GM12878 (cell line): ENCODE results near the gene ZBTB14.

Experiments used
- ATF3 ChIP-seq: IDR thresholded peaks from 2 replicates; pipeline ENCODE4 v1.6.1; 2011; ENCODE audit warnings: low read depth, mild to moderate bottlenecking, low read length, moderate library complexity, borderline replicate concordance; ENCODE audit errors: extremely low read depth
- CTCF ChIP-seq, 3 experiments: IDR thresholded peaks in 2 of 3; conservative IDR thresholded peaks in 1 of 3; 2 replicates each; pipeline ENCODE4 v1.5.1; 2011; ENCODE audit warnings: low read depth in 3 of 3, low read length in 3 of 3, mild to moderate bottlenecking in 3 of 3, control low read depth in 2 of 3, moderate library complexity in 2 of 3, inconsistent platforms in 1 of 3, mixed read lengths in 1 of 3; ENCODE audit not compliant: control insufficient read depth in 2 of 3, insufficient read depth in 1 of 3; ENCODE audit errors: extremely low read depth in 1 of 3
- E2F4 ChIP-seq: IDR thresholded peaks from 2 replicates; pipeline ENCODE4 v1.6.1; 2012; ENCODE audit warnings: low read depth, low read length, improper control_type of control experiment
- EZH2 ChIP-seq: IDR thresholded peaks from 2 replicates; pipeline ENCODE4 v1.6.1; 2012; ENCODE audit warnings: low read depth, mild to moderate bottlenecking, control low read depth, inconsistent platforms, low read length, borderline replicate concordance; ENCODE audit not compliant: control insufficient read depth
- FOXK2 ChIP-seq: fragments of 450-650 bp; IDR thresholded peaks from 2 replicates; pipeline ENCODE4 v1.6.1; 2017; ENCODE audit warnings: mild to moderate bottlenecking, moderate library complexity
- NFYB ChIP-seq: IDR thresholded peaks from 2 replicates; pipeline ENCODE4 v1.6.1; 2011; ENCODE audit warnings: low read depth, mild to moderate bottlenecking, low read length, improper control_type of control experiment, moderate library complexity; ENCODE audit not compliant: insufficient read depth
- PKNOX1 ChIP-seq: fragments of 450-650 bp; IDR thresholded peaks from 2 replicates; pipeline ENCODE4 v1.6.1; 2016; ENCODE audit warnings: mild to moderate bottlenecking
- POLR2A ChIP-seq: IDR thresholded peaks from 2 replicates; pipeline ENCODE4 v1.6.1; 2011; ENCODE audit warnings: low read depth, mild to moderate bottlenecking, low read length
- POLR2AphosphoS5 ChIP-seq: IDR thresholded peaks from 2 replicates; pipeline ENCODE4 v1.6.1; 2011; ENCODE audit warnings: mild to moderate bottlenecking, low read length, inconsistent platforms
- STAT3 ChIP-seq: IDR thresholded peaks from 2 replicates; pipeline ENCODE4 v1.6.1; 2011; ENCODE audit warnings: low read depth, low read length, improper control_type of control experiment
- TAF1 ChIP-seq: IDR thresholded peaks from 2 replicates; pipeline ENCODE4 v1.6.1; 2011; ENCODE audit warnings: mild to moderate bottlenecking, low read depth, low read length, borderline replicate concordance
- USF2 ChIP-seq: IDR thresholded peaks from 2 replicates; pipeline ENCODE4 v1.6.1; 2011; ENCODE audit warnings: low read depth, low read length, improper control_type of control experiment, borderline replicate concordance

GRCh38 chr18:5305835-5306234, 10.3 kb upstream of the ZBTB14 start:
- TF ChIP-seq POLR2A, result no peak
- TF ChIP-seq FOXK2, result no peak
- TF ChIP-seq CTCF (IDR thresholded peaks at IDR 0.05 in 2 of 3, conservative IDR thresholded peaks at IDR 0.05 in 1 of 3; ENCODE audit: control insufficient read depth in 2 of 3, extremely low read depth in 1 of 3, insufficient read depth in 1 of 3, low read depth in 3 of 3, low read length in 3 of 3), result no peak
- no peak for TF ChIP-seq USF2
- no peak for TF ChIP-seq ATF3
- no peak for TF ChIP-seq NFYB
- TF ChIP-seq E2F4, result no peak
- no peak for TF ChIP-seq EZH2
- no peak for TF ChIP-seq STAT3
- no peak for TF ChIP-seq TAF1
- TF ChIP-seq POLR2AphosphoS5, result no peak
- TF ChIP-seq PKNOX1, result no peak
